GM12878 (cell line): Measurements from ENCODE around the gene SP1. TPM values are rescaled to one million over a fixed set of nuclear protein-coding genes. Genes with fewer than 3 reads are reported as not detected.
"Not testable (repeated sequence)": the region's sequence is repeated elsewhere in the genome, so short reads cannot be mapped to it uniquely, and the experiment has no call there.

Source experiments
- ATAC-seq: fragments of 200-7000 bp; cut with Tn5 transposase; 3 replicates; pipeline ENCODE4 v1.9.1; 2020; ENCODE audit warnings: mild to moderate bottlenecking, moderate library complexity
- BruUV-seq: library from RNA; stranded (reverse); fragments of 400-500 nt; replicated peaks from 2 replicates; lab custom pipeline; 2021; lab: Mats Ljungman, UMichigan
- CTCF ChIA-PET: fragments of 300-600 bp; sonication (Branson Sonifier 250); formaldehyde crosslinking; extraction: SDS; loops from one replicate; lab custom pipeline; 2021; ENCODE audit warnings: inconsistent platforms; lab: Yijun Ruan, JAX
- POLR2A ChIA-PET: fragments of 350-600 bp; formaldehyde crosslinking; extraction: SDS; loops from one replicate; lab custom pipeline; 2021; ENCODE audit warnings: inconsistent platforms; lab: Charles Lee
- RAD21 ChIA-PET: fragments of 300-600 bp; sonication (Branson Sonifier 250); formaldehyde crosslinking; loops from one replicate; lab custom pipeline; 2023; ENCODE audit warnings: antibody characterized with exemption; ENCODE audit not compliant: unreplicated experiment; lab: Charles Lee
- SMC1A ChIA-PET: fragments of 300-600 bp; sonication (Branson Sonifier 250); formaldehyde crosslinking; loops from one replicate; lab custom pipeline; 2023; ENCODE audit not compliant: unreplicated experiment, uncharacterized antibody; lab: Charles Lee
- DNase-seq: peaks from one replicate; pipeline ENCODE4 v3.0.0-alpha.2; 2011; ENCODE audit warnings: low read depth, low spot score
- FAIRE-seq: peaks from 3 replicates; lab custom pipeline; 2011; peaks lifted over from hg19 to GRCh38; lab: Jason Lieb, UNC
- H2AFZ ChIP-seq: 2 replicates; pipeline ENCODE4 v1.6.0; 2011; ENCODE audit warnings: low read depth, low read length, control low read depth; ENCODE audit not compliant: control insufficient read depth
- H3K27ac ChIP-seq: 2 replicates; pipeline ENCODE4 v1.5.1; 2011; ENCODE audit warnings: control low read depth; ENCODE audit not compliant: control insufficient read depth, insufficient read depth
- H3K27me3 ChIP-seq, 2 experiments: replicated peaks in 1 of 2; 2 replicates each; pipeline versions ENCODE4 v1.6.0 to v1.6.1; 2011; ENCODE audit warnings: low read length in 1 of 2; ENCODE audit not compliant: control insufficient read depth in 2 of 2, insufficient read depth in 2 of 2
- H3K36me3 ChIP-seq, 2 experiments: 2 replicates each; pipeline ENCODE4 v1.5.1; 2011; ENCODE audit warnings: low read length in 1 of 2; ENCODE audit not compliant: control insufficient read depth in 2 of 2, insufficient read depth in 2 of 2
- H3K4me1 ChIP-seq: 2 replicates; pipeline ENCODE4 v1.6.1; 2011; ENCODE audit warnings: mild to moderate bottlenecking, low read length, moderate library complexity, mixed read lengths; ENCODE audit not compliant: control insufficient read depth, insufficient read depth
- H3K4me2 ChIP-seq: 2 replicates; pipeline ENCODE4 v1.6.0; 2011; ENCODE audit warnings: control low read depth; ENCODE audit not compliant: control insufficient read depth, insufficient read depth
- H3K4me3 ChIP-seq: fragments of 200-600 bp; sonication (generic); 2 replicates; pipeline ENCODE4 v1.5.1; 2016
- H3K79me2 ChIP-seq: 2 replicates; pipeline ENCODE4 v1.6.0; 2011; ENCODE audit warnings: low read length; ENCODE audit not compliant: control insufficient read depth, insufficient read depth
- H3K9ac ChIP-seq: 2 replicates; pipeline ENCODE4 v1.8.0; 2011; ENCODE audit warnings: low read length, control low read depth, mixed read lengths; ENCODE audit not compliant: control insufficient read depth, insufficient read depth
- H3K9me3 ChIP-seq: replicated peaks from 3 replicates; pipeline ENCODE4 v1.5.1; 2011; ENCODE audit warnings: mild to moderate bottlenecking, low read length; ENCODE audit not compliant: control insufficient read depth, insufficient read depth
- H4K20me1 ChIP-seq: 2 replicates; pipeline ENCODE4 v1.6.0; 2011; ENCODE audit not compliant: control insufficient read depth, insufficient read depth
- USF2 ChIP-seq: IDR thresholded peaks from 2 replicates; pipeline ENCODE4 v1.6.1; 2011; ENCODE audit warnings: low read depth, low read length, improper control_type of control experiment, borderline replicate concordance
- ZNF592 ChIP-seq: fragments of 450-650 bp; IDR thresholded peaks from 2 replicates; pipeline ENCODE4 v1.6.1; 2017; ENCODE audit warnings: mild to moderate bottlenecking, moderate library complexity
- WGBS: methylation state at CpG from one replicate; pipeline ENCODE4 v1.1.6; 2016; ENCODE audit warnings: low lambda C conversion rate; ENCODE audit not compliant: insufficient replicate concordance, insufficient coverage; ENCODE audit errors: missing lambda C conversion rate; 5-methylcytosine and 5-hydroxymethylcytosine counted together
- in situ Hi-C: fragments of 300-500 bp; cut with MboI; formaldehyde crosslinking; loops from 9 replicates; pipeline ENCODE4 v1.14.3; 2018; ENCODE audit warnings: mixed read lengths
- intact Hi-C: fragments of 100-400 bp; cut with micrococcal nuclease; formaldehyde crosslinking; loops from one replicate; pipeline ENCODE4 v1.14.2; 2022; ENCODE audit not compliant: unreplicated experiment
- polyA plus RNA-seq, 11 experiments: library from polyadenylated mRNA; depleted of rRNA in 4 of 11; unstranded in 6 of 11; stranded (reverse) in 5 of 11; fragments of >200 nt; fragmentation: Nextera tagmentation in 4 of 11; fragmentation: Illumina TruSeq in 1 of 11; extraction: Ambion mirVana in 4 of 11; extraction: Trizol in 1 of 11; gene quantifications; 1 replicate in 1 of 11; 2 replicates in 10 of 11; pipeline versions ENCODE4 v1.2.1 to v1.2.3, GENCODE V29; 2011 to 2016; ENCODE audit warnings: inconsistent platforms in 2 of 11, missing spikeins in 2 of 11, low read depth in 1 of 11
- total RNA-seq, 4 experiments: library from RNA; depleted of rRNA in 3 of 4; stranded (reverse); fragments of >200 nt in 3 of 4; fragmentation: Illumina TruSeq in 1 of 4; extraction: Trizol in 1 of 4; gene quantifications; 2 replicates each; pipeline versions ENCODE4 v1.2.1 to v1.2.3, GENCODE V29; 2013 to 2021

The SP1 gene
- total and polyA plus RNA-seq, 10 of the 15 experiments (the other 5 are each of a cell fraction or from before 2014, with no cell fraction given) = 3.3 to 52.0 (median 25.2) TPM

- TF ChIP-seq ZNF592 (no peak), USF2 (no peak)
Measured at GRCh38 chr12:53414756-53415417, 34.9 kb downstream of the SP1 start (continued).

GRCh38 chr12:53415752-53416389, 35.9 kb downstream of the SP1 start:
- H3K27ac ChIP-seq, H3K9ac ChIP-seq, in situ Hi-C loops, H3K9me3 ChIP-seq, H3K4me3 ChIP-seq, H3K4me2 ChIP-seq, DNase-seq, H4K20me1 ChIP-seq, H3K27me3 ChIP-seq, BruUV-seq, H2AFZ ChIP-seq, H3K79me2 ChIP-seq, intact Hi-C loops, ATAC-seq: not testable (repeated sequence)
- RAD21 ChIA-PET = interaction anchor here (1.1 to 3.0 kb wide), 6 partner anchors 33 to 71 kb away, joined by 3 to 34 read pairs (median 11); partner anchors contain the start of gene SP1
- peaks cover 5 to 14% of the 10 kb centered on the region in 2 experiments; a peak in 3 of 4 replicates for H3K36me3 ChIP-seq
- SMC1A ChIA-PET = interaction anchor here (1.5 to 5.7 kb wide), 5 partner anchors 33 to 62 kb away, joined by 5 to 64 read pairs (median 24); partner anchors contain the start of gene SP1
- POLR2A ChIA-PET = interaction anchor here (0.6 to 2.7 kb wide), 3 partner anchors 37 to 85 kb away, joined by 5 to 24 read pairs (median 5); partner anchors contain the start of gene SP1
- FAIRE-seq = peak; percentile 31
- WGBS = 100% methylated on average over 2 of the region's 2 CpGs
- peaks cover 18% of the 10 kb centered on the region for H3K4me1 ChIP-seq
- CTCF ChIA-PET = interaction anchor here (1.4 to 3.0 kb wide), 5 partner anchors 28 to 94 kb away, joined by 3 to 29 read pairs (median 8); partner anchors contain the start of gene AAAS
